GM19351 (cell line): ENCODE data around the gene BRD7.
A peak's percentile ranks its signal among the peaks of the same experiment; 100 is the strongest.

Source experiments
- ATAC-seq: cut with Tn5 transposase; IDR thresholded peaks from one replicate; pipeline ENCODE4 v1.9.1; 2021; ENCODE audit warnings: mild to moderate bottlenecking, moderate library complexity; ENCODE audit not compliant: unreplicated experiment

Gene BRD7

GRCh38 chr16:50274326-50275097 lies 94.3 kb downstream of the BRD7 start:
- peak; percentile 50 for ATAC-seq

- peak; percentile 80 for ATAC-seq
These were observed 94.9 kb downstream of the BRD7 start for GRCh38 chr16:50273888-50274325.

GRCh38 chr16:50273382-50273690 lies 95.5 kb downstream of the BRD7 start:
- no peak for ATAC-seq

- ATAC-seq = no peak
These were observed 96.0 kb downstream of the BRD7 start for GRCh38 chr16:50272687-50273381.

GRCh38 chr16:50272111-50272571 lies 96.6 kb downstream of the BRD7 start:
- no peak for ATAC-seq

- ATAC-seq = no peak
These were observed 97.4 kb downstream of the BRD7 start for GRCh38 chr16:50271148-50272041.

GRCh38 chr16:50270510-50271147 lies 98.2 kb downstream of the BRD7 start:
- no peak for ATAC-seq

GRCh38 chr16:50269769-50270509 lies 98.8 kb downstream of the BRD7 start:
- no peak for ATAC-seq

- ATAC-seq = no peak
These were observed 99.6 kb downstream of the BRD7 start for GRCh38 chr16:50269061-50269705.

- ATAC-seq = no peak
These were observed 100.4 kb downstream of the BRD7 start for GRCh38 chr16:50268352-50268751.

- no peak for ATAC-seq
These were observed 101.1 kb downstream of the BRD7 start for GRCh38 chr16:50267651-50268050.

GRCh38 chr16:50267151-50267631 lies 101.6 kb downstream of the BRD7 start:
- ATAC-seq = no peak

- peak; percentile 84 for ATAC-seq
These were observed 102.3 kb downstream of the BRD7 start, which contains the start of gene ADCY7 for GRCh38 chr16:50266337-50267091. ADCY7 (plus strand) TSS chr16:50266551; CDS start chr16:50288180, 21,629 bp downstream.
